T-helper 1 cell treated with Interleukin-12 subunit alpha and Interleukin-12 subunit beta and Interleukin-4 antibody, amounts not matched to agents 30 μg/mL and 1 μg/mL, for 36 hours (primary cell): Measurements from ENCODE around the gene MTCH2.

ENCODE experiments used
- H3K27ac Mint-ChIP-seq: one replicate; pipeline ENCODE4 v1.8.0; 2021; ENCODE audit warnings: mild to moderate bottlenecking, mixed read lengths
- H3K27me3 Mint-ChIP-seq: one replicate; pipeline ENCODE4 v1.8.0; 2021; ENCODE audit warnings: low read depth, mixed read lengths
- H3K36me3 Mint-ChIP-seq: one replicate; pipeline ENCODE4 v1.8.0; 2021; ENCODE audit warnings: low read depth, mixed read lengths
- H3K4me1 Mint-ChIP-seq: one replicate; pipeline ENCODE4 v1.8.0; 2021; ENCODE audit warnings: low read depth, mixed read lengths
- H3K4me3 Mint-ChIP-seq: one replicate; pipeline ENCODE4 v1.8.0; 2021; ENCODE audit warnings: mild to moderate bottlenecking, moderate library complexity, mixed read lengths
- H3K9me3 Mint-ChIP-seq: one replicate; pipeline ENCODE4 v1.8.0; 2021; ENCODE audit warnings: mixed read lengths

The MTCH2 gene

DNA sequence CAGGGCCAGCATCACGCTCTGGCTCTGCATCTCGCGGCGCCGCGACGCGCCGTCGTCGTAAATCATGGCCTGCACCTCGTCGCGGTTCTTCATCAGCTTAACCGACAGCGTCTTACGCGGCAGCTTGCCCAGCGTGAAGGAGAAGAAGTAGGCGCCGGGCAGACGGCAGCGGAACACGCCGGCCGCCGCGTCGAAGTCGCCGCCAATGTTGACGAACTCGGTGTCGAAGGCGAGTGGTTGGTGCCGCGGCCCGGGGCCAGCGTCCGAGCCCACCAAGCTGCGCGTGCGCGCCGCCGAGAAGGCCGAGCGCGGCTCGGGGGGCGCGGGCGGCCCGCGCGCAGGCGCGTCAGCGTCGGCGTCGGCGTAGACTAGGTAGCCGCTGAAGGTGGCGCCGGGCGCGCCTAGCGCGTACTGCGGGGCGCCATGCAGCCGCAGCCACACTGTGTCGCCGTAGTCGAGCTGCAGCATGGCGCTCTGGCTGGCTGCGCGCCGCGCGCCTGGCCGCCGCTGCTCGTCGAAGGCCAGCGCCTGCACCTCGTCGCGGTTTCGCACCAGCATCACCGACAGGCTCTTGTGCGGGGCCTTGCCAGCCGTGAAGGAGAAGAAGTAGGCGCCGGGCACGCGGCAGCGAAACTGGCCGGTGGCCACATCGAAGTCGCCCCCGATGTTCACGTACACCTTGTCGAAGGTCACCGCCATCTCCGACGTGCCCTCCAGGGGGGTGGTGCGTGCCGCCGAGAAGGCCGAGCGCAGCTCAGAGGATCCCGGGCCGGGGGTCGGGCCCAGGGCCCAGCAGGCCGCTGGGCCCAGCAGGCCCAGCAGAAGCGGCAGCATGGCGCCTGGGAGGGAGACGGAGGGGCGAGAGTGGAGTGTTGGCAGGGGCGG, 52.1 kb downstream of the MTCH2 start:
- no peak overlapping the region for H3K4me3 Mint-ChIP-seq
- H3K4me1 Mint-ChIP-seq: peaks cover 14% of the 10 kb centered on the region
- H3K36me3 Mint-ChIP-seq: no peaks in the 10 kb centered on the region
- H3K27me3 Mint-ChIP-seq: peaks cover 27% of the 10 kb centered on the region
- H3K27ac Mint-ChIP-seq: no peak overlapping the region
- no peaks in the 10 kb centered on the region for H3K9me3 Mint-ChIP-seq

DNA sequence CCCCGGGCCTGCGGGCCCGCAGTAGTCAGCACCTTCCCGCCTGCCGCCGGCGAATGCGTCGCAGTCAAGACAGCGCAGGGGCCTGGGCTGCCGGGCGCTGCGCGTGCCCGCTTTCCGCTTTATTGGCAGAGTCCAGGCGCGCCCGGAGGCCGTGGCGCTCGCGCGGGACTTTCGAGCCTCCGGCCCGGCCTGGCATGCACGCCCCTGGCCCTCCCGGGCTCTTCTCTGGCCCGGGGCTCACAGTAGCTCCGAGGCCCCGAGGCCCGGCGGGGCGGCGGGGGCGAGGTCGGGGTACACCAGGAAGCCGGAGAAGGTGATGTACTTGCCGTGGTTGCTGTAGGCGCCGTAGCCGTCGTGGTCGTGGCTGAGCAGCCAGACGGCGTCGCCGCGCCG, 52.8 kb downstream of the MTCH2 start:
- H3K36me3 Mint-ChIP-seq: no peaks in the 10 kb centered on the region
- no peak overlapping the region for H3K4me3 Mint-ChIP-seq
- no peaks in the 10 kb centered on the region for H3K9me3 Mint-ChIP-seq
- peaks cover 21% of the 10 kb centered on the region for H3K27me3 Mint-ChIP-seq
- H3K4me1 Mint-ChIP-seq: peaks cover 14% of the 10 kb centered on the region
- no peak overlapping the region for H3K27ac Mint-ChIP-seq

GRCh38 chr11:47589118-47589517, 53.2 kb downstream of the MTCH2 start:
- Mint-ChIP-seq H3K27me3 (peaks cover 18% of the 10 kb centered on the region), H3K9me3 (no peaks in the 10 kb centered on the region), H3K4me3 (no peak overlapping the region), H3K36me3 (peaks cover 4% of the 10 kb centered on the region), H3K4me1 (peaks cover 14% of the 10 kb centered on the region), H3K27ac (no peak overlapping the region)

DNA sequence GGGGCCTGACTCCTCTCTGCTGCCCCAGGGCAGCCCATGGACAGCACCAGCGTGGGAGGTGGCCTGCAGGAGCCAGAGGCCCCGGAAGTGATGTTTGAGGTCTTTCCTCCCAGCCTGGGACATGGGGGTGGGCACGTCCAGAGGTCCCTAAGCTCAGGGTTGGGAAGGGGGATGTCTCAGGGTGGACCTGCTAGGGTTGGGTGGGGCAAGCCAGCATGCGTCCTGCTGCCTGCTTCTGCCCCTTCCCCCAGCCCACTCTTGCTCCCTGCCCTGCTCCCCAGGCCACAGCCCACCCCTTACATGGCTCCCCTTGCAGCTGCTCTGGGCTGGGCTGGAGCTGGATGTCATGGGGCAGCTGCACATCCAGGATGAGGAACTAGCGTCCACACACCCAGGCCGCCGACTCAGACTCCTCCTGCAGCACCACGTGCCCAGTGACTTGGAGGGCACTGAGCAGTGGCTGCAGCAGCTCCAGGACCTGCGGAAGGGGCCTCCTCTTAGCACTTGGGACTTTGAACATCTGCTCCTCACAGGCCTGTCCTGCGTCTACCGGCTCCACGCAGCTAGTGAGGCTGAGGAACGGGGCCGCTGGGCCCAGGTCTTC, 54.5 kb downstream of the MTCH2 start:
- H3K36me3 Mint-ChIP-seq: peaks cover 11% of the 10 kb centered on the region
- no peak overlapping the region for H3K27ac Mint-ChIP-seq
- H3K4me3 Mint-ChIP-seq: no peak overlapping the region
- H3K27me3 Mint-ChIP-seq: peaks cover 6% of the 10 kb centered on the region
- H3K9me3 Mint-ChIP-seq: no peaks in the 10 kb centered on the region
- peaks cover 17% of the 10 kb centered on the region for H3K4me1 Mint-ChIP-seq

DNA sequence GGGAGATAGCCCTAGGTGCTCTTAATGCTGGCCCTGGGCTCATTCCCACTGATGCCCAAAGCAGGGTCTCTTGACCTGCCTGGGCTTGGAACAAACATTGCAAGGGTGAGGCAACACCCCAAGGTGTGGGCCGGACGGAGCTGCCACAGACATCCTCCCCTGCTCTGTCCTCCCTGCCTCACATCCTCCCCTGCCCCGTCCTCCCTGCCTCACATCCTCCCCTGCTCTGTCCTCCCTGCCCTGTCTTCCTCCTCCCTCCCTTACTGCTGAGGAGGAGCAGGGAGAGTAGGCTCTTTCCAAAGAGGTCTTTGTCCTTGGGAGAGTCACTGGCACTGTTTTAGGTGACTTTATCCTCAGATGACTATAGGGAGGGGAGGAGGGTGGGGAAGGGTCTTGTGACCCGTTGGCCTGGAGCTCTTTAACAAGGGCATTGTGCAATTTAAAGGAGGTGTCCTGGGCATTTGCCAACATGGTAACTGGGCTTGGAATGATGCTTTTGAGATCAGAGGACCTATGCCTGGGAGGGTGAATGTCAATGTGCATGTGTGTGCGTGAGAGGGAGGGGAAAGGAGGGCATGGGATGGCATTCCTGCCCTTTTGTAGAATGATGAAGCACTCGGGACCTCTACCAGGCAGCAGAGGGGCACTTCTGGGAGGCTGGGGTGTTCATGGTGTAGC, 55.2 kb downstream of the MTCH2 start:
- H3K36me3 Mint-ChIP-seq: peaks cover 15% of the 10 kb centered on the region
- no peaks in the 10 kb centered on the region for H3K27me3 Mint-ChIP-seq
- H3K4me1 Mint-ChIP-seq: peaks cover 14% of the 10 kb centered on the region
- H3K27ac Mint-ChIP-seq: no peak overlapping the region
- H3K4me3 Mint-ChIP-seq: no peak overlapping the region
- H3K9me3 Mint-ChIP-seq: no peaks in the 10 kb centered on the region

DNA sequence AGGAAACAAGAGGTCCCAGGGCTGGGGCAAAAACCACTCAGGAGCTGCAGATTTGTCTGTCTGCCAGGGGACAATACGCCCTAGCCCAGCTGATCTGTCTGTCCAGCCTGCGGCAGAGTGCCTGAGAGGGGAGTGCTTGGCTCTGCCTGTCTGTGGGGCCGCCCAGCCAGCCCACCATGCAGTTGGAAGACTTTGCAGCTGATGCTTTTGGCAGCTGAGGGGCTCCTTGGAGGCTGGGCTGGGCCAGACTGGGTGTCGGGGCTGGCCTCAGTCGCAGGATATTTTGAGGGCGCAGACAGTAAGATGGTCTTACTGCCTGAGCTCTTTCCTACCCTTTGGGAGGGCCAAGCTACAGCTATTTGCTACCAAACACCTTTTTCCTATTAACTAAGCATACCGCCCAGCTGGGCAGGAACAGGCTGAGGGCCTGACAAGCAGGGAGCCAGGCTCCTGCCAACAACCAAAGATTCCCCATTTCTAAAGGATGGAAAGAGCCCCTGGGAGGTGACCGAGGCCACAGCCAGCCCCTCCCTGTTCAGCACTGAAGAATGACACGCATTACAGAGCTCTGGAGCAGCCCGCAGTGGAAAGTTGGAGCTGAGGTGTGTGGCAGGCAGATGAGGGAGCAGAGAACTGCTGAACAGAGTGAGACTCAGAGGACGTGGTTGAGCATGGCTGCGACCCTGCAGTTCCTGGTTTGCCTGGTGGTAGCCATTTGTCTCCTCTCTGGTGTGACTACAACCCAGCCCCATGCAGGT, 56.1 kb downstream of the MTCH2 start, which contains the start of gene FAM180B:
FAM180B (plus strand) TSS at position 581 of the 758 bp plus-strand sequence; CDS start at position 672, 91 bp downstream.
- H3K27ac Mint-ChIP-seq: no peak within 1 kb of the TSS
- H3K4me1 Mint-ChIP-seq: peaks cover 6% of the 10 kb centered on the region
- no peak within 1 kb of the TSS for H3K4me3 Mint-ChIP-seq
- H3K36me3 Mint-ChIP-seq: peaks cover 20% of the 10 kb centered on the region
- H3K27me3 Mint-ChIP-seq: no peaks in the 10 kb centered on the region
- no peaks in the 10 kb centered on the region for H3K9me3 Mint-ChIP-seq

- Mint-ChIP-seq H3K36me3 (peaks cover 25% of the 10 kb centered on the region), H3K9me3 (no peaks in the 10 kb centered on the region), H3K27me3 (no peaks in the 10 kb centered on the region), H3K4me3 (no peak overlapping the region), H3K27ac (no peak overlapping the region), H3K4me1 (peaks cover 14% of the 10 kb centered on the region)
Observed at GRCh38 chr11:47583844-47584243, 58.5 kb downstream of the MTCH2 start.

DNA sequence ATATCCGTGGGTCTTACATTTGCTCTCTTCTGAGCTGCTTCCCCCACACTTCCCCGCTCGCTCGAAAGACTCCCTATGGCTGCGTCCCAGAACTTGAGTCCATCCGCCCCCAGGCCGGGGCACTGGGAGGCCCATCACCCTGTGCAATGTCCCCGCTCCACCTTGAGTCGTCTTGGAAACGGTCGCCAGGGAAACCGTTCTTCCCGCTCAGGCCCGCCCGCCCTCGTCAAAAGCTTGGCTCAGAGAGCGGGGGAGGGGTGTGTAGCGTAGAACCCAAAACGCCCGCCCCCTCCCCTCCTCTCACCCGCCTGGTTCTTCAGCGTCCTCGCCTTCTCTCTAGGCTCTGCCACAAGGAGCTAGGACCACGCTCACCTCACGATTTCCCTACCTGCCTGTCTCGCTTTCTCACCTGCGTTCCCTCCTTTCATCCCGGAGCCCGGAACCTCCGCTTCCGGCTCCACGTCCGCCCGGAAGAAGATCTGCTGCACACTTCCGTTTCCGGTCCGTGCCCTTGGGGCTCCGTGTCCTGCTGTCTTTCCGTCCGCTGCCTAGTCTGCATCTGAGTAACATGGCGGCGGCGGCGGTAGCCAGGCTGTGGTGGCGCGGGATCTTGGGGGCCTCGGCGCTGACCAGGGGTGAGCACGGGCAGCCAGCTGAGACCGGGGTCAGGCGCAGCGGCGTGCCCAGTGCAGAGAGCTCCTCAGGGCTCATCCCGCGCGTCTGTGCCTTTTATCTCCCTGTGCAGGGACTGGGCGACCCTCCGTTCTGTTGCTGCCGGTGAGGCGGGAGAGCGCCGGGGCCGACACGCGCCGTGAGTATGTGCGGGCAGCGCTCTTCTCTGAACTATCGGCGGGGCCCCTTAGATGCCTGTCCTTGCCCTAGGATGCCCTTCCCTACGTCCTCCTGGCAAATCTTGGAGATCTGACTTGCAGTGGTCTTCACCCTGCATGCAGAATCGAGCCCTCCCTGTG, 63.5 kb downstream of the MTCH2 start, which contains the start of the genes KBTBD4 and NDUFS3:
KBTBD4 (minus strand) TSS at position 447 of the 971 bp plus-strand sequence; CDS start at position 428, 19 bp downstream.
NDUFS3 (plus strand) TSS at position 551 of the 971 bp plus-strand sequence; CDS start at position 569, 18 bp downstream.
- Mint-ChIP-seq H3K4me1 (peaks cover 26% of the 10 kb centered on the region), H3K4me3 (peak within 1 kb of the TSS; percentile 99), H3K36me3 (peaks cover 39% of the 10 kb centered on the region), H3K27me3 (no peaks in the 10 kb centered on the region), H3K27ac (peak within 1 kb of the TSS; percentile 98), H3K9me3 (no peaks in the 10 kb centered on the region)

DNA sequence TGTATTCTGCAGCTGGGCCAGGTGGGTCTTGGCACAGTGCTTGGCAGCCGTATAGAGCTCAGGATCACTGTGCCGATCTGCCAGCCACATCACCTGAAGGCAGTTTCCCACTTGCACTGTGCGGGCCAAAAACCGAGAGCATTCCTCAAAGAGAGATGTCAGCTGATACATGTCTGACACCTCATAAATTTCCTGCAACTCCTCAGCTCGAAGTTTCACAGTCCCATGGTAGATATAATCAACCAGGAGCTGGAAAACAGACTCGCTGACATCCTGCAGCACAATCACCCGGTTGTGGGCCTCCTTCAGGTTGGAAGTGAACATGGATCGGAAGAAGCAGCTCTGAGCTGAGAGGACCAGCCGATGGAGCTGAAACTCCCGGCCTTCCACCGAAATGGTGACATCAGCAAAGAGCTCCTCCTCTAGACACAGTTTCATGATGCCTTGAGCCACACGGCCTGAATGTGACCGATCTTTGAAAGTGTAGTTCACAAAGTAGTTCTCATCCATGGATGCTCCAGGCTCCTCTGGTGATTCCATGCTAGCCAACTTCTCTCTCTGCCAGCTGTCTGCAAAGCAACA, 64.8 kb downstream of the MTCH2 start:
- Mint-ChIP-seq H3K36me3 (peaks cover 43% of the 10 kb centered on the region), H3K4me1 (peaks cover 25% of the 10 kb centered on the region), H3K9me3 (no peaks in the 10 kb centered on the region), H3K27ac (no peak overlapping the region), H3K27me3 (no peaks in the 10 kb centered on the region), H3K4me3 (peak overlapping the region; percentile 99)

DNA sequence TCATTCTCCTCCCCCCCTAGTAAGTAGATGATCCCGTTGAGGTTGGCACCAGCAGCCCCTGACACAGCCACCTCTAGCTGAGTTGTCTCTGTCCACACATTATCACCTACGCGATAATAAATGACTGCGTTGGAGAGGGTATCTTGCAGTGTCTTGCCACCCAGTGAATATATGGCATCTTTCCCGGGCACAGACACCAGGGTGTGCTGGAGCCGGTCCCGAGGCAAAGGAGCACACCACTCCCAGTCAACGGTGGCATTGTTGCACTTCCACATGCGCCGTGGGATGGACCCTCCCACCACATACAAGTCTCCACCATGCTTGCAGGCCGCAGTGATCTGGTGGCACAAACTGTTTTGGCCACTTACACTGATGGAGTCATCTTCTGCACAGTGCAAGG, 69.0 kb downstream of the MTCH2 start:
- Mint-ChIP-seq H3K27ac (no peak overlapping the region), H3K36me3 (peaks cover 46% of the 10 kb centered on the region), H3K4me3 (no peak overlapping the region)

GRCh38 chr11:47572715-47573255, 69.6 kb downstream of the MTCH2 start:
- H3K36me3 Mint-ChIP-seq: peaks cover 46% of the 10 kb centered on the region
- no peak overlapping the region for H3K4me3 Mint-ChIP-seq
- no peaks in the 10 kb centered on the region for H3K9me3 Mint-ChIP-seq
- no peaks in the 10 kb centered on the region for H3K27me3 Mint-ChIP-seq
- peaks cover 15% of the 10 kb centered on the region for H3K4me1 Mint-ChIP-seq
- H3K27ac Mint-ChIP-seq: no peak overlapping the region

More for the DNA sequence above, 69.0 kb downstream of the MTCH2 start:
- no peaks in the 10 kb centered on the region for H3K9me3 Mint-ChIP-seq
- H3K4me1 Mint-ChIP-seq: peaks cover 18% of the 10 kb centered on the region
- H3K27me3 Mint-ChIP-seq: no peaks in the 10 kb centered on the region

GRCh38 chr11:47571895-47572294, 70.5 kb downstream of the MTCH2 start:
- Mint-ChIP-seq H3K27me3 (no peaks in the 10 kb centered on the region), H3K9me3 (no peaks in the 10 kb centered on the region), H3K36me3 (peaks cover 42% of the 10 kb centered on the region), H3K27ac (no peak overlapping the region), H3K4me3 (no peak overlapping the region), H3K4me1 (peaks cover 10% of the 10 kb centered on the region)

- Mint-ChIP-seq H3K36me3 (peaks cover 38% of the 10 kb centered on the region), H3K4me3 (no peak overlapping the region), H3K27ac (no peak overlapping the region), H3K4me1 (peaks cover 15% of the 10 kb centered on the region), H3K9me3 (no peaks in the 10 kb centered on the region), H3K27me3 (no peaks in the 10 kb centered on the region)
Observed at GRCh38 chr11:47571357-47571729, 71.0 kb downstream of the MTCH2 start.
